22Rv1 (cell line): ENCODE measurements around the gene ADGRA3.
"Not testable (repeated sequence)": the region's sequence is repeated elsewhere in the genome, so short reads cannot be mapped to it uniquely, and the experiment has no call there.

Experiments used
- H3K27ac ChIP-seq: fragments of 450-650 bp; 2 replicates; pipeline ENCODE4 v1.5.1; 2017
- ZFX ChIP-seq: fragments of 450-650 bp; IDR thresholded peaks from 2 replicates; pipeline ENCODE4 v1.6.1; 2017; ENCODE audit warnings: antibody characterized with exemption, borderline replicate concordance
- TF ChIP-seq, protein P1 (sequence below): fragments of 450-650 bp; IDR thresholded peaks from 2 replicates; pipeline ENCODE4 v1.5.1; 2017; ENCODE audit warnings: mild to moderate bottlenecking

The ADGRA3 gene

DNA sequence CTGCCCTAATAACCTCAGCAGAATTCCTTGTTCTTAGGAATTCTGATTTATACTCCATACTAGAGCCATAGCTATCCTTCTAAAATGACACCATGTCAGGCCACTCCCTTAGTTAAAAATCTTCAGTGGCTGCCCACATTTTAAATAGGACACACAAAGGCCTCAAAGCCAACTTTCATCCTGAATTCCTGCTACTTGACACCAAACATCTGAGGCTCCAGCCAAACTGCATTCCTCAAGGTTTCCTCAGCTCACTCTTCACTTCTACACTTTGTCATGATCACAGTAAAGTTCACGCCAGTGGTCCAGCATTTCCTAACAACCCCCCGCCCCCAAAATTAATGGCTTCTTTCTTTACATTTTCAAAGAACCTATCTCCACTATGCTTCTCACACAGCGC lies 124.3 kb downstream of the ADGRA3 start:
- H3K27ac ChIP-seq, result no peak overlapping the region
- no peak for TF ChIP-seq ZFX
- TF ChIP-seq, protein P1, sequence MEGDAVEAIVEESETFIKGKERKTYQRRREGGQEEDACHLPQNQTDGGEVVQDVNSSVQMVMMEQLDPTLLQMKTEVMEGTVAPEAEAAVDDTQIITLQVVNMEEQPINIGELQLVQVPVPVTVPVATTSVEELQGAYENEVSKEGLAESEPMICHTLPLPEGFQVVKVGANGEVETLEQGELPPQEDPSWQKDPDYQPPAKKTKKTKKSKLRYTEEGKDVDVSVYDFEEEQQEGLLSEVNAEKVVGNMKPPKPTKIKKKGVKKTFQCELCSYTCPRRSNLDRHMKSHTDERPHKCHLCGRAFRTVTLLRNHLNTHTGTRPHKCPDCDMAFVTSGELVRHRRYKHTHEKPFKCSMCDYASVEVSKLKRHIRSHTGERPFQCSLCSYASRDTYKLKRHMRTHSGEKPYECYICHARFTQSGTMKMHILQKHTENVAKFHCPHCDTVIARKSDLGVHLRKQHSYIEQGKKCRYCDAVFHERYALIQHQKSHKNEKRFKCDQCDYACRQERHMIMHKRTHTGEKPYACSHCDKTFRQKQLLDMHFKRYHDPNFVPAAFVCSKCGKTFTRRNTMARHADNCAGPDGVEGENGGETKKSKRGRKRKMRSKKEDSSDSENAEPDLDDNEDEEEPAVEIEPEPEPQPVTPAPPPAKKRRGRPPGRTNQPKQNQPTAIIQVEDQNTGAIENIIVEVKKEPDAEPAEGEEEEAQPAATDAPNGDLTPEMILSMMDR, result no peak

DNA sequence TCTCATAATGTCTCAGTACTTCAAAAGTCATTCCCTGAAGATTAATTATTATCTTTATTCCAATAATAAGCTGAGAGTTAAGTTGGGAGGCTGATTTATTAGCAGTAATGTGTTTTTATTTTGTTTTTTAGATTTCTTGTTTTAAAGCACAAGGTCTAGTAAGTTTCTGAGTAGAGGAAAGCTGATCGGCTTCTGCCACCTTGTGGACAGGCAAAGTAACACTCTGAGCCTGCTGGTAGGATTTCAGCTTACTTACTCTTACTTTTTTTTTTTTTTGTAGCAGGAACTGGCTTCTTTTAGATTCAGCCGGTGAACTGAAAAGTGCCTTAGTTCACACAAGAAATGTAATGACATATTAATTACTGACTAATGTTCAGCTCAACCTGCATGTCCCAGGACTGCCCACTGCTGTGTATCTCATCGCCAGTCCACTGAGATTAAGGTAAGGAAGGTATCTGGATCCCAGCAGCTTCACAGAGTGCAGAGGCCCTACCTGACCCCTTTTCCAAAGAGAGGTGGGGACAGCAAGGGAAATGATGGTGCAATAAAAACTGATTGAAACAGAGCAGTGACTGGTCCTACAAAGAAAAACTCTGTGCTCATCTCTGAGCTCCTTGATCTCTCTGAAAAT lies 126.5 kb downstream of the ADGRA3 start:
- H3K27ac ChIP-seq, result no peak overlapping the region
- TF ChIP-seq, protein P1, result peak; percentile 86
- no peak for TF ChIP-seq ZFX

DNA sequence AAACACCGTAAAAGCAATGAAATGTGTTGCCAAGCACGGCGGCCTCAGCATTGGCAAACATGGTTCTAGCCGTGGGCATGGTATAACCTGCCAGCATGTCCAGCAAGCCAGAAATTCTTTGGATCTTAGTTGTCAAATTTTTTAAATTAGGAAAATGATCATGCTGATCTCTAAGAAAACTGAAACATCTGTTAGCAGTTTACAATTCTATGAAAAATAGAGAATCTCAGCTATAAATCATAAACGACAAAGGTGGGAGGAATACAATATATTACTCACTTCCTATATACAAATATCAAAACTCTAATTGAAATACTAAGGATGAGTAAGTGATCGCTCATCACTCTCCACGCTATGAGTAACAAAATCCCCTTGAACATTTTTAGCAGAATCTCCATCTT lies 130.3 kb downstream of the ADGRA3 start:
- no peak overlapping the region for H3K27ac ChIP-seq
- TF ChIP-seq ZFX, result no peak
- TF ChIP-seq, protein P1, result no peak

DNA sequence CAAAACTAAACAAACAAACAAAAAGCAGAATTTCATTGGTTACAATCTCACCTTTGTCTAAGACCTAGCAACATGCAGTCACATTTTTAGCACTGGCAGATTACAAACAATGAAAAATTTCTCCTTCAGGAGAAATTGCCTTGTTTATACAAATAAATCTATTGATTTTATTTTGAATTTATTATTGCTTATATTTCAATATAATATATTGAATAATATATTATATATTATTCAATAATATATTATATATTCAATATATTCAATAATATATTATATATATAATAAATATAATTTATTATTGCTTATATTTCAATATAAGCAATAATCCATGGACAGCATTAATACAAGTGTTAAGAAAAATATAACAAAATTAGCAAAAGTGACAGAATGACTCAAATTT lies 131.7 kb downstream of the ADGRA3 start:
- TF ChIP-seq, protein P1, result no peak
- no peak for TF ChIP-seq ZFX
- no peak overlapping the region for H3K27ac ChIP-seq

DNA sequence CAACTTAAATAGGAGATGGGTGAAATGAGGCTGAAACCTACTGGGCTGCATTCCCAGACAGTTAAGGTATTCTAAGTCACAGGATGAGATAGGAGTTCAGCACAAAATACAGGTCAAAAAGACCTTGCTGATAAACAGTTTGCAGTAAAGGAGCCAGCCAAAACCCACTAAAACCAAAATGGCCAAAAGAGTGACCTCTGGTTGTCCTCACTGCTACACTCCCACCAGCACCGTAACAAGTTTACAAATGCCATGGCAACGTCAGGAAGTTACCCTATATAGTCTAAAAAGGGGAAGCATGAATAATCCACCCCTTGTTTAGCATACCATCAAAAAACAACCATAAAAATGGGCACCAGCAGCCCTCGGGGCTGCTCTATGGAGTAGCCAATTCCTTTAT lies 133.7 kb downstream of the ADGRA3 start:
- H3K27ac ChIP-seq, result not testable (repeated sequence)

DNA sequence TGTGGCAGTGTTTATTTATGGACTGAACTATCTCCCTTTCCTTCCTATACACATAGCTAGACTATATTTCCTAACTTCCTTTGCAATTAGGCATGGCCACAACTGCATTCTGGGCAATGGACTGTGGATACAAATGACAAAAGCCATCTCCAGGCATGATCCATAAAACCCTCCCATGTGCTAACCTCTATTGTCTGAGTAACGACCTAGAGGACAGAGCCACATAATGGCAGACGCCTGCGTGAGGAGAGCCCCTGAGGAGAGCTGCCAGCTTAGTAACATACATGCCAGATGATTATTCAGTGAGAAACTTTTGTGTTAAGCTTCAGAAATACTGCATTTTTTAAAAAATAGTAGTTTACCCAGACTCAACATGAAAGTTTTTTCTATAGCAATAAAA lies 142.9 kb downstream of the ADGRA3 start:
- no peak for TF ChIP-seq ZFX
- TF ChIP-seq, protein P1, result no peak
- H3K27ac ChIP-seq, result no peak overlapping the region

DNA sequence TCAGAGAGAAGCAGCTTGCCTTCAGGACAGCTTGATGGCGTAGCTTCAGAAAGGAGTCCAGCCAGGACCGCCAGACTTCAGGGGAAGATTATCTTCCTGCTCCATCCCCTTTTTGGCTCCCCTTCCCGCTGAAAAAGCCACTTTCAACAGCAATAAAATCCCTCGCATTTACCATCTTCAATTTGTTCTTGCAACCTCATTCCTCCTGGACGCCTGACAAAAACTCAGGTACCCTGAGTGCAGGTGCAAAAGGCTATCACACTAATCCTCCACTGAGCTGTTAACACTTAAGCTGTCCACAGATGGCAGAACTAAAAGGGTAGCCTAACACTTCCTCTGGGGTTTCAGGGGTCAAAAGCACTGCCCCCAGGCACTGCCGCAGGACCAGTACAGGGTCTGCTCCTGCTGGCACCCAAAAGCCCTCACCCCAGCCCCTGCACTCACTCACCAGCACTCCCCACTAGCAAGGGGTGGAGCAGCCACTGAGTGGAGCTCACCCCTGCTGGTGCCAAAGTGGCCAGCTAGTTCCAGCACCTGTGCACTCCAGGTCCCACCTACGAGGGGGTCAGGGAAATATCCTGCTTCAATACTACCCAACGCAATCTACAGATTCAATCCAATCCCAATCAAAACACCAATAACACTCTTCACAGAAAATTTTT lies 145.8 kb downstream of the ADGRA3 start:
- H3K27ac ChIP-seq, result no peak overlapping the region
- no peak for TF ChIP-seq ZFX
- TF ChIP-seq, protein P1, result no peak
